CD4-positive, alpha-beta T cell treated with Interleukin-4 for 4 hours (primary cell): Measurements from ENCODE around the gene MORN2.

ENCODE experiments used
- DNase-seq: peaks from one replicate; pipeline ENCODE4 v3.0.0-alpha.2; 2020

Gene MORN2

DNA sequence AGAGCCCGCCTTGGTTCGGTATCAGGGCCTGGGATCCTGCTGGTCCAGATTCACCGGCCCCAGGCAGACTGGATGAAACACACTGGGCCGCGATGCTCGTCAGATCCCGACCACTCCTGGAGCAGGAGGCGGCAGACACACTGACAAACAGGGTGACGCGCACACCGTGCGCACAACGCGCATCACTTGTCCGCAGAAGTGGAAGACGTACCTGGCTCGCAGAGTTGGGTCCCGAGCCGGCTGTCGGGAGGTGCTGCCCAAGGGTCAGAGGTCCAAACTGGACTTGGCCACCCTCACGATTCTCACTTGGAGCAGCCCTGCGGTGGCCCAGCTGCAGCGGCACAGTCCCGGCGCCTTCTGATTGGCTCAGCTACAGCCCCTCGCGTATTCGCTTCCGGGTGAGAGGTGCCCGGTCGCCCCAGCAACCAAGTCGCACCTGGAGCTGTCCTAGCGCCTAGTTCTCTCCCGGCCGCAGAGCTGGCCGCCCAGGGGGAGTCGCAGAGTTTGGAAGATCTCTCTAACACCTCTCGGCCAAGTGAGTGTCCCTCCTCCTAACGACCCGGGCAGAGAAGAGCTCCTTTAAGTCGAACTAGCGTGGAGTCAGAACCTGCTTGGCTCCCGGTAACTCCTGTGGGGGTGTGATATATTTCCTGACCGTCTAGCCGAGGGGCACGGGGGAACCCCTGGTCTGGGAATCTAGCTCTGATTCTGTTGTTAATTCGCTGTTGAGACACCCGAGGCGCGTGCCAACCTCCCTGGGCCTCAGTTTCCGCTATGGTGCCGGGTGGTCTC, at the start of gene MORN2, which contains the start of gene DHX57:
TSS of gene MORN2 (plus strand) at position 401 of the 792 bp plus-strand sequence.
TSS of gene DHX57 (minus strand) at position 359 of the 792 bp plus-strand sequence. CDS start 7,529 bp downstream, outside the sequence.
- peak; percentile 81 for DNase-seq

DNA sequence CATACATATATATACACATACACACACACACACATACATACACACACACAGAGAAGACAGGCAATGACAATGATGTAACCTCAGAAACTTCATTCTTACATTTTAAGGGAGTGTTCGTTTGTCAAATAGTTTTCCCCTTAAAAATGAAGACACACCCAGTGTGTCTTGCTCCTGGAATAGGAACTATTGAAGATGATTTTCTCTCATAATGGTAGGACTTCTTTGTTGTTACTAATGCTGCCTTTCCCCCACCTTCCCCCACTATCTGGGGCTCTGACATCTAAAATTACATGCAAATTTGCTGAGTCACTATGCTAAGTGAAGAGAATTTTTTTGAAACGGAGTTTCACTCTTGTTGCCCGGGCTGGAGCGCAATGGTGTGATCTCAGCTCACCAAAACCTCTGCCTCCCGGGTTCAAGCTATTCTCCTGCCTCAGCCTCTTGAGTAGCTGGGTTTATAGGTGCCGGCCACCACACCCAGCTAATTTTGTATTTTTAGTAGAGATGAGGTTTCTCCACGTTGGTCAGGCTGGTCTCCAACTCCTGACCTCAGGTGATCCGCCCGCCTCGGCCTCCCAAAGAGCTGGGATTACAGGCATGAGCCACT, 48.1 kb upstream of the MORN2 start:
- DNase-seq, result peak; percentile 6

DNA sequence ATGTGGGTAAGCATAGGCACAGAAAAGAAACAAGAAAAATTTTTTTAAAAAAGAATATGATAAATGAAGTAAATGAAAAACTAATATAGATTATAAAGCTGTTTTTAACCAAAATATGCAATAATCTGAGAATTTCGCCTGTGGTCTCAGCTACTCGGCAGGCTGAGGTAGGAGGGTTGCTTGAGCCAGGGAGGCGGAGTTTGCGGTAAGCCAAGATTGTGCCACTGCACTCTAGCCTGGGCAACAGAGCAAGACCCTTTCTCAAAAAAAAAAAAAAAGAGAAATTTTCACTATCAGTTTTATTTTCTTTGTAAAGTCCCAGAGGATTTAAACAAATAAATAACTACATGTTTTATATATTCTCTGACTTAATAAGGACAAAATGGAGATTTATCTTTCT, 47.3 kb upstream of the MORN2 start:
- no peak for DNase-seq

DNA sequence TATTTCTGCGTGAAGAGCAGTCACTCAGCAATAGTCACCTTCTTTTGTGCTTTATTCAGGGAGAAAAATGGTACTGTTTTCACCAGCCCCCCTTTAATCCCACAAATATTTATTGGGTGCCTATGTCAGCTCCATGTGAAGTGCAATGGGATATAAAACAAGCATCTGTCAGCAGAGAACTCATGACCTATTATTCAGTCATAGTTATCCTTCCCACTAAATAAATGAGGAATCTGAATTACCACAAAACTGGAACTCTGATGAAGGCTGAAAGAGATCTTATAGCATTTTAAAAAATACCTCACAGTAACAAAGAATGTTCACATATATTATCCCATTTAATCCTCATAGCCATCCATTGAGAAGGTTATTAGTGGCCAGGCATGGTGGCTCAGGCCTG, 45.8 kb upstream of the MORN2 start:
- DNase-seq, result no peak

DNA sequence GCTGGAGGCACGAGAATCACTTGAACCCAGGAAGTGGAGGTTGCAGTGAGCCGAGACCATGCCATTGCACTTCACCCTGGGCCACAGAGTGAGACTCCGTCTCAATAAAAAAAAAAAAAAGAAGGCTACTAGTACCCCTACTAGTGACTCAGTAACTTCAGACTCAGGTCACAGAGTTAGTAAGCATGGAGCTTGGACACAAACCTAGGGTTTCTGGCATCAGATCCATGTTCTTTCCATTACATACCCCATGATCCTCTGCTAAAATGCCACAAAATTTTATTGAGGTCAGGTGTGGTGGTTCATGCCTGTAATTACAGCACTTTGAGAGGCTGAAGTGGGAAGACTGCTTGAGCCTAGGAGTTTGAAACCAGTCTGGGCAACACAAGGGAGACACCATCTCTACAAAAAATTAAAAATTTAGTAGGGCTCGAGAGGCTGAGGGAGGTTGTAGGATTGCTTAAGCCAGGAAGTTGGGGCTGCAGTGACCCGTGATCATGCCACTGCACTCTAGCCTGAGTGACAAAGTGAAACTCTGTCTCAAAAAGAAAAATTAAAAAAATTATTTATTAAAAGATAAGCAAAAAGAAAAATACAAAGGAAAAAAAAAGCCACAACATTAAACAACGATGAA, 45.1 kb upstream of the MORN2 start:
- no peak for DNase-seq

DNA sequence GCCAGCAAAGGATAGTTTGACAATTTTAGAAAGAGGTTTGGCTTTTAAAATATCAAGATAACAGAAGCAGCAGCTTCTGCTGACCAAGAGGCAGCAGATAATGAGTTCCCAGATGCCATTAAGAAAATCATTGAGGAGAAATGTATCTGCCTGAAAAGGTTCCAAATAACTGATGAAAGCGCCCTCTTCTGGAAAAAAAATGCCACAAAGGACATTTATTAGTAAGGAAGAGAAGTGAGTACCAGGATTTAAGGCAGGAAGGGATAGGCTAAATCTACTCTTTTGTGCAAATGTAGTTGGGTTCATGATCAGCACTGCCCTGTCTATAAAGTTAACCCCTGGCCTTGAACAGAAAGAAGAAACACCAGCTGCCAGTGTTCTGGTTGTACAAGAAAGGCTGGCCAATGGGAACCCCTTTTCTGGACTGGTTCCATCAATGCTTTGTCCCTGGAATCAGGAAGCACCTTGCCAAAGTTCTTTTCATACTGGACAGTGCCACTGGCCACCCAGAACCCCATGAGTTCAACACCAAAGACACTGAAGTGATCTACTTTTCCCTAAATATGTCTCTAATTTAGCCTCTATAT, 40.7 kb upstream of the MORN2 start:
- DNase-seq, result peak; percentile 28

DNA sequence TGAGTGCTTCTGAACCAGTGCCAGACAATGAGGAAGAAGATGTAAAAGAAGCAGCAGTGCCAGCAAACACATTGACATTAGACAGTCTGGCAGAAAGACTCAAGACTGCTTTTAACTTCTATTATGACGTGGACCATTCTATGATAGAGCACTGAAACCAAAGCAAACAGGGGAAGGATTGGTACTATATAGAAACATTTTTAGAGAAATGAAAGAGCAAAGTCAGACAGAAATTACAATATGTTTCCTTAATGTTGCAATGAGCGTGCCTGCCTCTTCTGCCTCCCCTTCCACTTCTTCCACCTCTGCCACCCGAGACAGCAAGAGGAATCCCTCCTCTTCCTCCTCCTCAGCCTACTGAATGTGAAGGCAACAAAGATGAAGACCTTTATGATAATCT, 39.8 kb upstream of the MORN2 start:
- peak; percentile 4 for DNase-seq

DNA sequence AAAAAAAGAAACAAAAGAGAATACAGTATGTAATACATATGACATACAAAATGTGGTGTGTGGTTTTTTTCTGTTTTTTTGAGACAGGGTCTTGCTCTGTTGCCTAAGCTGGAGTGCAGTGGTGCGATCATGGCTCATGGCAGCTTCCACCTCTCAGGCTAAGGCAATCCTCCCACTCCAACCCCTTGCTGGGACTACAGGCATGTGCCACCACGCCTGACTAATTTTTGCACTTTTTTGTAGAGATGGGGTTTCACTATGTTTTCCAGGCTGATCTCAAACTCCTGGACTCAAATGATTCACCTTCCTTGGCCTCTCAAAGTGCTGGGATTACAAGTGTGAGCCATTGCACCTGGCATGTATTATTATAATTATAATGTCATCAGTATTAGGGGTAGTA, 39.0 kb upstream of the MORN2 start:
- no peak for DNase-seq

DNA sequence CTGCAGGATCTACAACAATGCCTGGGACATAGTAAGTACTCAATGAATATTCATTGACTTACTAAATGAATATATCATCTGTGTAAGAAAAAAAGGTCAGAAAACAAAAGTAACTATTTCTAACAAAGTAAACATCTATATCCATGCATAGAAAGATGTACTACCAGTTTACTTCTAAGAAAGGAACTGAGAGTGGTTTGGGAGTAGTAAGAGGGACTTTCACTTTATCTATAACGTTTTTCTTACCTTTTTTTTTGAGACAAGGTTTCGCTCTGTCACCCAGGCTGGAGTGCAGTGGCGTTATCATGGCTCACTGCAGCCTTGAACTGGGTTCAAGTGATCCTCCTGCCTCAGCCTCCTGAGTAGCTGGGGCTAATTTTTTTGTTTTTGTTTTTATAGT, 25.7 kb upstream of the MORN2 start:
- no peak for DNase-seq

DNA sequence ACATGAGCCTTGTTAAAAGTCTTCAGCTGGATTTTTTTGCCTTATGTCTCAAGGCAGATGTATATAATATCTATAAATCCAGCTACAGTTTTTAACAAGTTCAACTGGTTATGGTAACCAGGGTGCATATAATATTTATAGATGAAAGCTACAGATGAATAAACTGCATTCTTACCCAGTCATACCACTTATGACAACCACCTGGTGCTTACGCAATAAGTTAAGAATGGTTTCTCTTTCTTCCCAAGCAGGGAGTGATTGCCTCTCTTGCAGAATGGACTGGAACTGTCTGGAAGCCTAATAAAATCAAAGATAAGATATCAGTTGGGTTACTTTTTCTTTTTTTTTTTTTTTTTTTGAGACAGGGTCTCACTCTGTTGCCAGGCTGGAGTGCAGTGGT, 19.6 kb upstream of the MORN2 start:
- DNase-seq, result no peak

DNA sequence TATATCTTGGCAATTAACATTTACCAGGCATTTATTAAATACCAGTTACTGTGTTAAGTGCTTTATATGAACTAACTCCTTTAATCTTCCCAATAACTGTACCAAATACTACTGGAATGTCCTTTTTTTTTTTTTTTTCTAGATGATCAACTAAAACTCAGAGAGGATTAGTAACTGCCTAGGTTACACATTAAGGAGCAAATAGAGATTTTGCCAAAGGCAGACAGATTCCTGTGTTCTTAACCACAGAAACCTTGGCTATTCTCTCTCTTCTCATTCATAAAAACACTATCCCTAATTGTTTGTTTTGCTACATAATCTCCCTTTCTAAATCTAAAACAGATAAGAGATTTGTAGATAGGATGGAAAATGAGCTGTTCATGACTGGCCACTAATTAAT, 13.3 kb upstream of the MORN2 start:
- DNase-seq, result no peak

DNA sequence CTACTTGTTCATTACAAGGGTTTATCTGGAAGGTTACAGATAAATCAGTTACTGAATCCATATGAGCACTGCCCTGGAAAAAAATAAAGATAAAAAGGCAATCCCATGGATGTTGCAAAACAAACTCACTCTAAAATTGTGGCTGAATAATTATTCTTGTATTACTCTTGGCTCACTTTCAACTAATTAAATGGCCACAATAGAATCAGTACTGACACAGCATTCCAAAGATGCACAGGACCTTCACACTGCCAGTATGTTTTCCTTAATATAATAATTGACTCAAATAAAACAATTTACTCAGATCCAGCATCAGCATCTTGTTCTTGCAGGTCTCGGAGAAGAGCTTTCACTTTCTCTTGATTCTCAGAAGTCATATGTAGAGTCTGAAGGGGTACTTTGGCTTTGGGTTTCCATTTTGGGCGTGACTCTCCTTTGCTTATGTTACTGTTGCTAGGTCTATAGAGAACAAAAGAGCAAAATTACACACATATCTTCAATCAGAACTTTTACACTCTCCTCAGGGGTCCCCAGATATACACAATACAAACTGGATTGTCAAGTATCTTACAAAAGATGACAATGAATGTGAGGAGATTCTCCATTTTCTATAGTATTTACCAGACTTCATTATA, 12.6 kb upstream of the MORN2 start:
- DNase-seq, result no peak

DNA sequence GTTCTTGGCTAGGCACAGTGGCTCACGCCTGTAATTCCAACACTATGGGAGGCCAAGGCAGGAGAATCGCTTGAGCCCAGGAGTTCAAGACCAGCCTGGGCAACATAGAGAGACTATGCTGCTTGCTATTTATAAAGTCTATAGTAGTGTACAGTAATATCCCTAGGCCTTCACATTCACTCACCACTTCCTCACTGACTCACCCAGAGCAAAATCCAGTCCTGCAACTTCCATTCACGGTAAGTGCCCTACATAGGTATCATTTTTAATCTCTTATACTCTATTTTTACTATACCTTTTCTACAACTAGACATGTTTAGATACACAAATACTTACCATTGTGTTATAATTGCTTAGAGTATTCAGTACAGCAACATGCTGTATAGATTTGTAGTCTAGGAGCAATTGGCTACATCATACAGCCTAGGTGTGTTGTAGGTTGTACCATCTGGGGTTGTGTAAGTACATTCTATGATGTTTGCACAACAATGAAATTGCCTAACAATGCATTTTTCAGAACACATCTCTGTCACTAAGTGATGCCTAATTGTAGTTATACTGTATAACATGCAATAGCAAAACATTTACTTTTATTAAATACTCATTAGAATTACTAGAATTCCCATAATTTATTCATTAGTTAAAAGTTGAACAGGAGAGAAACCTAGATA, 8.9 kb upstream of the MORN2 start:
- DNase-seq, result no peak

DNA sequence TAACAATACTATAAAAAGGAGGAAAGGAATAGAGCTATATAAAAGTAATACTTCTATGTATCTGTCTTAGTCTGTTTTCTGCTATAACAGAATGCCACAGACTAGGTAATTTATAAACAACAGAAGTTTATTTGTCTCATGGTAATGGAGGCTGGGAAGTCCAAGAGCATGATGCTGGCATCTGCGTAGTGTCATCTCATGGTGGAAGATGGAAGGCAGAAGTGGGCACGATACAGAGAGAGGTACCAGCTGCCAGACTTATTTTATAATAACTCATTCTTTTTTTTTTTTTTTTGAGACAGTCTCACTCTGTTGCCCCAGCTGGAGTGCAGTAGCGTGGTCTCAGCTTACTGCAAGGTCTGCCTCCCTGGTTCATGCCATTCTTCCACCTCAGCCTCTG, 4.3 kb upstream of the MORN2 start:
- DNase-seq, result no peak

DNA sequence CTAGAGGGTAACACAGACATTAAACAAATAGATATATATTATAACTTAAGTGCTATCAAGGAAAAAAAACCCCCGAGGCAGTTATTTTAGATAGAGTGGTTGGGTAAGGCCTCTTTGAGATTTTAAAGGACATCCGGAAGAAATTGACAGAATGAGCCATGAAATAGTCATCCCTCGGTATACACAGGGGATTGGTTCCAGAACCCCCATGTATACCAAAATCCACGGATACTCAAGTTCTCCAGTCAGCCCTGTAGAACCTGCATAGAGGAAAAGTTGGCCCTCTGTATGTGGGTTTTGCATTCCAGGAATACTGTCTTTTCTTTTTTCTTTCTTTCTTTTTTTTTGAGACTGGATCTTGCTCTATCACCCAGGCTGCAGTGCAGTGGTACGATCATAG, 2.0 kb upstream of the MORN2 start:
- DNase-seq, result no peak

DNA sequence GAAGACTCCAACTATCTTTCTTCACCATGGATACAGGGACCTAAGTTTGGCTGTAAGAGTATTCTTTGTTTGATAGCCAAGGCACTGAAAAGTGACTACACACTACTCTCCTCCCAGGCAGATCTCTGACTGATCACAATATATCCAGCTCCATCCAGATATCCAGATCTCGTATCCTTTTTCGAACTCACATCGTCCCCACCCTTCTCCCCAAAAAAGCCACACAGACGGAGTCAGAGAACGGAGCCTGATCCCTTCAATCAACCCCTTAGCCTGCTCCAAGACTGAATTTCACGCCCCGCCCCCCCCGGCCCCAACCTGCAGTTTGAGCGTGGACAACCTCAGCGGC, 575 bp upstream of the MORN2 start:
- no peak for DNase-seq

DNA sequence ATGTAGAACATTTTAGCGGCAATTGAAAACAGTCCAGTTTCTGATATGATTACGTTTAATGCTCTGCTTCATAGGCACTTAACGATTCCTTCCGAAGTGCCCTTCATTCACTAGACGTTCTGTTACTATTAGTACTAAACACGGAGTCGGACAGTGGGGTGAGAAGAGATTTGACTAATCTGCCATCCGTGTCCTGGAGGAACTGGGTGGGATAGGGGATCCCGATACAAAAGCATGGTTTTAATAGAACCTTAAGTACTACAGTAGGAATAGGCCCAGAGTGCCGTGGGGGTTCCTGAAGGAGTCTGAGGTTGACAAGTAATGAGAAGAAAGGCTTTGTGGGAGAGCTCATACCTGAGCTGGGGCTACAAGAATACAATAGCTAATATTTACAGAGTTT, 631 bp downstream of the MORN2 start:
- no peak for DNase-seq

DNA sequence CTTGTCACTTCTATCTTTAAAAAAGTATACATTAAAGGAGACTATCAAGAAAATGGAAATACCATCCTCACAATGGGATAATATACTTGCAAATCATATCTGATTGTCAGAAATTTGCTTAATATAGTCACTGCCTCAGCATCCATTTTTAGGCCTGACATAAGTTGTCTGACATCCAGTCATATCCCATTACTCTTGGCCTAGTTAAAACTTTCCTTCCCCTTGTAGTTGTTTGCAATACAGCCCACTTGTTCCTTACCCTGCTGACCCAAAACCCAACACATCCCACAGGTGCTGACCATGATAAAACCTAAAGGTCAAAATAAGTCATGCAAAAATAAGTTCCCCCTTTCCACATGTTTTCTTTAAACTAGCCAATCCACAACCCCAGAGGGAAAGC, 10.3 kb downstream of the MORN2 start:
- no peak for DNase-seq

DNA sequence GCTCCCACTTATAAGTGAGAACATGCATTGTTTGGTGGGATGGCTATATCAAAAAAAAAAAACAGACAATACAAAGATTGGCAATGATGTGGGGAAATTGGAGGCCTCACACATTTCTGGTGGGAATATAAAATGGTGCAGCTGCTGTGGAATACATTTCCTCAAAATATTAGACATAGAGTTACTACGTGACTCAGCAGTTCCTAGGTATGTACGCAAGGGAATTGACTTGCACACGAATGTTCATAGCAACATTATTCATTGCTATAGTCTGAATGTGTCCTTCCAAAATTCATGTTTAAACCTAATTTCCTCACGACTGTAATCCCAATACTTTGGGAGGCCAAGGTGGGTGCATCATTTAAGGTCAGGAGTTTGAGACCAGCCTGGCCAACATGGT, 11.6 kb downstream of the MORN2 start:
- DNase-seq, result no peak

DNA sequence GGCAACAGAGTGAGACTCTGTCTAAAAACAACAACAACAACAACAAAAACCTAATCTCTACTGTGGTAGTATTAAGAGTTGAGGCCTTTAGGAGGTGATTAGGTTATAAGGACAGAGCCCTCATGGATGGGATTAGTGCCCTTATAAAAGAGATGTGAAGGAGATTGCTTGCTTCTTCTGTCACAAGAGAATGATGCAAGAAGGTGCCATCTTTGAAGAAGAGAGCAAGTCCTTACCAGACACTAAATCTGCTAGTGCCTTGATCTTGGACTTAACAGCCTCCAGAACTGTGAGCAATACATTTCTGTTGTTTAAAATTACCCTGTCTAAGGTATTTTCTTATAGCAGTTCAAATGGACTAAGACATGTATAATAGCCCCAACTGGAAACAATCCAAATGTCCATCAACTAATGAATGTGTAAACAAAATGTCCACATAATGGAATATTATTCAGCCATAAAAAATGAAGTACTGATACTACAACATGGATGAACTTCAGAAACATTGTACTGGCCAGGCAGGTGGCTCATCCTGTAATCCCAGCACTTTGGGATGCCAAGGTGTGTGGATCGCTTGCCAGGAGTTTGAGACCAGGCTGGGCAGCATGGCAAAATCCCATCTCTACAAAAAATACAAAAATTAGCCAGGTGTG, 12.3 kb downstream of the MORN2 start:
- DNase-seq, result no peak

DNA sequence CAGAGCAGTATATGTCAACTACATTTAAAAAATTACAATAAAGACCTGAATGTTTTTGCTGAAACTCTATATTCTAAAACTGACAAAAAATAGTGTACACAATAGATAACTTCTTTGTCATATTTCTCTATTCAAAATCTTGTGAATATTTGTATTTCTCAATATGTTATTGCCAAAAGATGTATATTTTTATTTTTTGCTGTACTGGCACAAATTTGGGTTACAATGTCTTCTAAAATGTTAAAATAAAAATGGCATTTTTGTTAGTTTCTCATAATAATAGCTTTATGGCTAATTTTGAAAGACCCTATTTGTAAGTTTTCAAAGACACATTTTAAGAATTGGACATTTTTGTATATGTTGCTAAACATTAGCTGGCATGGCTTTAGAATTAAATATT, 13.3 kb downstream of the MORN2 start:
- DNase-seq, result no peak

DNA sequence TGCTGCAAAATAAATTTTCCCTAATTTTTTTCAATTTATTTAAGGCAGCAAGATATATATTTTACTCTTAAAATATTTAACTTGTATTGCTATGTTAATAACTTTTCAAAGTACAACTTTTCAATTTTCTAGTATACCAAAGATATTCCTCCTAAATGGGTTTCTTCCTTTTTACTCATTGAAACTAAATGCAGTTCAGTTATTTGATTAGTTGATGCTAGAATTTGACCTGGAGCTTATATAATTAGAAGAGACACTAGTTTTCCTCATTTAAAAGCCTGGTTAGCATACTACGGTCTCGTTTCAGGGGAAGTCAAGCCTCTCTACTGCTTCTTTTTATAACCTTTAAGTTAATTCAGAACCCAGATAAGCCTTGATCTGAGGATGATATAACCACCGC, 13.8 kb downstream of the MORN2 start, which contains the start of gene ARHGEF33:
TSS of gene ARHGEF33 (plus strand) at position 301 of the 400 bp plus-strand sequence. CDS start 29,573 bp downstream, outside the sequence.
- no peak for DNase-seq
